GM12865 (cell line): ENCODE measurements around the gene ZNF592.
"Not testable (repeated sequence)": the region's sequence is repeated elsewhere in the genome, so short reads cannot be mapped to it uniquely, and the experiment has no call there.

Experiments
- DNase-seq: peaks from one replicate; pipeline ENCODE4 v3.0.0; 2010; ENCODE audit warnings: low read depth
- H3K4me3 ChIP-seq: 2 replicates; pipeline ENCODE4 v1.5.1; 2011; ENCODE audit warnings: mild to moderate bottlenecking, low read depth, low read length, control low read depth
- TF ChIP-seq, protein P1 (sequence below): IDR thresholded peaks from 2 replicates; pipeline ENCODE4 v1.5.1; 2011; ENCODE audit warnings: low read length, control low read depth, low read depth, inconsistent platforms; ENCODE audit not compliant: insufficient read depth; ENCODE audit errors: missing control alignments

The ZNF592 gene

GRCh38 chr15:84840255-84840654 is 91.9 kb downstream of the ZNF592 start:
- H3K4me3 ChIP-seq, result no peak overlapping the region
- no peak for DNase-seq
- TF ChIP-seq, protein P1, sequence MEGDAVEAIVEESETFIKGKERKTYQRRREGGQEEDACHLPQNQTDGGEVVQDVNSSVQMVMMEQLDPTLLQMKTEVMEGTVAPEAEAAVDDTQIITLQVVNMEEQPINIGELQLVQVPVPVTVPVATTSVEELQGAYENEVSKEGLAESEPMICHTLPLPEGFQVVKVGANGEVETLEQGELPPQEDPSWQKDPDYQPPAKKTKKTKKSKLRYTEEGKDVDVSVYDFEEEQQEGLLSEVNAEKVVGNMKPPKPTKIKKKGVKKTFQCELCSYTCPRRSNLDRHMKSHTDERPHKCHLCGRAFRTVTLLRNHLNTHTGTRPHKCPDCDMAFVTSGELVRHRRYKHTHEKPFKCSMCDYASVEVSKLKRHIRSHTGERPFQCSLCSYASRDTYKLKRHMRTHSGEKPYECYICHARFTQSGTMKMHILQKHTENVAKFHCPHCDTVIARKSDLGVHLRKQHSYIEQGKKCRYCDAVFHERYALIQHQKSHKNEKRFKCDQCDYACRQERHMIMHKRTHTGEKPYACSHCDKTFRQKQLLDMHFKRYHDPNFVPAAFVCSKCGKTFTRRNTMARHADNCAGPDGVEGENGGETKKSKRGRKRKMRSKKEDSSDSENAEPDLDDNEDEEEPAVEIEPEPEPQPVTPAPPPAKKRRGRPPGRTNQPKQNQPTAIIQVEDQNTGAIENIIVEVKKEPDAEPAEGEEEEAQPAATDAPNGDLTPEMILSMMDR, result no peak

DNA sequence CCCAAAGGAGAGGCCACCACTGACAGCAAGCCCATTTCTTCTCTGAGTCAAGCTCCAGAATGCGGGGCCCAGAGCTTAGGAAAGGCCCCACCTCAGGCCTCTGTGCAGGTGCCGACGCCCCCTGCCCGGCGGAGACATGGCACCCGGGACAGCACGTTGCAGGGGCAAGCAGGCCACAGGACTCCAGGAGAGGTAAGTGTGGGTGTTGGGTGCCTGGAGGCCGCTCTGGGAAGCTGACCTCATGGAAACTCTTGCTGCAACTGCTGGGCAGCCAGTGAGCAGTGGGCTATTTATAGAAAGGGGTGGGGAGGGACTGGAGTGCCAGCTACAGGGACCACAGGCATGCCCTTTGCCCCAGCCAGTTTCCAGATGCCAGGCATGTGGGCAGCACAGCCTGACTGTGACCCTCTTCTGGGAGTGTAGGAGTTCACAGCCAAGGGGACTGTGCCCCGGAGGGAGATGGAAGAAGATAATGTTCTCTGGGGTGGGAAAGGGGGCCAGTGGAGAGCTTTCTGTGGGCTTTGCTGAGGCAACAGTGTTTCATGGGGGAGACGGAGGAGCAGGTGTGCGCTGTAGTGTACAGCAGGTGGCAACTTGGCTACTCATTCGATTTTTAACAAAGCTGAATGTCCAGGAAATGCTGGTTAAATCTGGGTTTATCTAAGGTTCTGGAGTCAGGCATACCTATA is 92.5 kb downstream of the ZNF592 start:
- no peak overlapping the region for H3K4me3 ChIP-seq
- no peak for DNase-seq
- TF ChIP-seq, protein P1, result no peak

DNA sequence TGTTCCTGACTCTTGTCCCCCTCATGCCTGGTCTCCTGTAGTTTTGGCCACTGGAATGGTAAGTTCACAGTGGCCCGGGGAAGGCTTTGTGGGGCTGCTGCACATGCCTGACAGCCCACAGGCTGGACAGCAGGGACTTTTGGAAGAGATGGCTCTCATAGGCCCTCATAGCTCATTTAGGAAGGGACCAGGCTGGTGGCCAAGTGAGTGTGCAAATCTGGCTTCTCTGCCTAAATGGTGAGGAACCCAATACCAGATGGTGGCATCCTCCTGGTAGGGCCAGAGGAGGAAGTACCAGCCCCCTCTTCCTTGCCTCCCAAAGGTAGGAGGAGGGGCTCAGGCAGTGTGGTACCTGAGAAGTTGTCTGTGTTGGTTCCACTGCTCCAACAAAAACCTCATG is 94.4 kb downstream of the ZNF592 start:
- H3K4me3 ChIP-seq, result no peak overlapping the region
- TF ChIP-seq, protein P1, result no peak
- DNase-seq, result no peak

GRCh38 chr15:84844964-84845363 is 96.6 kb downstream of the ZNF592 start:
- no peak overlapping the region for H3K4me3 ChIP-seq
- TF ChIP-seq, protein P1, result no peak
- no peak for DNase-seq

GRCh38 chr15:84845631-84846030 is 97.2 kb downstream of the ZNF592 start:
- peak; percentile 66 for DNase-seq
- not testable (repeated sequence) for H3K4me3 ChIP-seq
- TF ChIP-seq, protein P1, result peak; percentile 60

GRCh38 chr15:84846269-84846668 is 97.9 kb downstream of the ZNF592 start:
- TF ChIP-seq, protein P1, result no peak
- no peak for DNase-seq
- H3K4me3 ChIP-seq, result no peak overlapping the region

GRCh38 chr15:84847382-84847781 is 99.0 kb downstream of the ZNF592 start:
- no peak overlapping the region for H3K4me3 ChIP-seq
- DNase-seq, result no peak
- TF ChIP-seq, protein P1, result no peak
